ENCODE measurements around the gene TMEM117.

GRCh38 chr12:44314007-44314500 is 478.2 kb downstream of the TMEM117 start:
- TF ChIP-seq POLR2A (IDR thresholded peaks at IDR 0.05) (no peak), CTCF (IDR thresholded peaks at IDR 0.05) (no peak)
